Measurements from ENCODE around the gene SETD9. TPM values are rescaled to one million over a fixed set of nuclear protein-coding genes. Genes with fewer than 3 reads are reported as not detected.

Gene SETD9
- total and polyA plus RNA-seq, 2 experiments from 2014 or later = 4.4 to 18.1 TPM

GRCh38 chr5:56951126-56951945 is 41.9 kb downstream of the SETD9 start:
- peaks cover 13% of the 10 kb centered on the region for H3K36me3 ChIP-seq
- H3K9me3 ChIP-seq (ENCODE audit: low read depth) = no peaks in the 10 kb centered on the region
- peak overlapping the region; percentile 99 for H3K27ac ChIP-seq
- peaks cover 8% of the 10 kb centered on the region for H3K4me1 ChIP-seq (ENCODE audit: low read depth)
- no peak for TF ChIP-seq CTCF (IDR thresholded peaks at IDR 0.05; ENCODE audit: low read depth, low read length)
- H3K27me3 ChIP-seq = peaks cover 33% of the 10 kb centered on the region
- peak overlapping the region; percentile 84 for H3K4me3 ChIP-seq
- peak; percentile 20 to 65 for DNase-seq (ENCODE audit: low read depth in 1 of 2, low spot score in 1 of 2)

DNA sequence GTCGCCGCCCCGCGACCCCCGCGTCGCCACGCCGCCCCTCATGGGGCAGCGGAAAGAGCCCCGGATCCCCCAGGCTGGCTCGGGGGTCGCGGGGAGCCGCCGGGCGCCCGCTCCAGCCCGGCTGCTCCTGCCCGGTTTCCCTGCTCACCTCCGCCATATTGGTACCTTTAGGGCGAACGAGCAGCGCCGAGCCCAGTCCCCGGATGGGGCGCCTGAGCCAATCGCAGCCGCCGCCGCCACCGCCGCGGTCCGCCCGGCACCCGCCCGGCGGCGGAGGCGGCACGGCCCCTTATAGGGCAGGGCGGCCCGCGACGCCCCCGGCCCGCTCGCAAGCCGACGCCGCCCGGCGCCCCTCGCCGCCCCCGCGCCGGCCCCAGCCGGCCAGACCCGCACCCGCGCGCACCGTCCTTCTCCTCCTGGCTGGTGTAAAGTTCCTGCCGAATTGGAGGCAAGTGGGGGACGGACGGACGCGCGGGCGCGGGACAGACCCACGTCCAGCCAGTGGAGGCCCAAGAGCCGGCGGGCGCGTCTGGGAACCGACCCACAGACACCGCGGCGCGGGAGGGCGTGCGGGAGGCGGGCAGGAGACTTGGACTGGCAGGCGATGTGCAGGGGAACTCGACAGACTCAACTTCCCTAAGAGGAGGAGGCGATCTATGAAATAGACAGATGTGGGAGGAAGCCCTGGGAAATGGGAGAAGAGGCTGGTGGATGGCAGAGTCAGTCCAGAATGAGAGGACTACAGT is 42.7 kb downstream of the SETD9 start, which contains the start of gene MIER3:
MIER3 (minus strand) TSS at position 178 of the 746 bp plus-strand sequence; CDS start at position 157, 21 bp downstream.
- no peak for TF ChIP-seq CTCF (IDR thresholded peaks at IDR 0.05; ENCODE audit: low read depth, low read length)
- Histone ChIP-seq H3K27ac (peak within 1 kb of the TSS; percentile 99), H3K4me3 (peak within 1 kb of the TSS; percentile 84), H3K4me1 (ENCODE audit: low read depth) (peaks cover 8% of the 10 kb centered on the region), H3K36me3 (peaks cover 5% of the 10 kb centered on the region), H3K9me3 (ENCODE audit: low read depth) (no peaks in the 10 kb centered on the region), H3K27me3 (peaks cover 40% of the 10 kb centered on the region)
- DNase-seq (ENCODE audit: low read depth in 1 of 2, low spot score in 1 of 2) = peak; percentile 81 to 94

GRCh38 chr5:56954262-56954661 is 44.9 kb downstream of the SETD9 start:
- Histone ChIP-seq H3K27me3 (peaks cover 57% of the 10 kb centered on the region), H3K27ac (no peak overlapping the region), H3K4me3 (no peak overlapping the region), H3K36me3 (peaks cover 2% of the 10 kb centered on the region), H3K9me3 (ENCODE audit: low read depth) (no peaks in the 10 kb centered on the region), H3K4me1 (ENCODE audit: low read depth) (peaks cover 8% of the 10 kb centered on the region)
- DNase-seq (ENCODE audit: low read depth in 1 of 2, low spot score in 1 of 2) = no peak
- no peak for TF ChIP-seq CTCF (IDR thresholded peaks at IDR 0.05; ENCODE audit: low read depth, low read length)

DNA sequence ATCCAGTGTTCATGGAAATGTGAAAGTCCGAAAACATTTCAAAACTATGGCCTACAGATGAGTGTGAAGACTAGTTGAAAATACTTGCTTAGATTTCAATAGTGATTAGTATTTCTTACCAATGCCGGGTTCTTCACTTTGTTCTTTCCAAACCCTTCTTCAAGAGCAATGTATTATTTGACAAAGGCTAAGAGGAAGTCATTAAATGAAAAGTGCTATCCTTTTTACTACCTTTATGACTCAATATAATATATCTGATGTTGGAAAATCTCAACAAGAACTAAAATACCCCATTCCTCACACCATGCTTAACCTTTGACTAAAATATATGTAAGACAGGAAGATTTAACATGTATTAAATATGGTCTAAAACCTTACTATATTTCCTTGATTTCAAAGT is 49.2 kb downstream of the SETD9 start:
- Histone ChIP-seq H3K4me3 (no peak overlapping the region), H3K9me3 (ENCODE audit: low read depth) (no peaks in the 10 kb centered on the region), H3K4me1 (ENCODE audit: low read depth) (no peaks in the 10 kb centered on the region), H3K27ac (no peak overlapping the region), H3K27me3 (peaks cover 59% of the 10 kb centered on the region), H3K36me3 (no peaks in the 10 kb centered on the region)
- no peak for TF ChIP-seq CTCF (IDR thresholded peaks at IDR 0.05; ENCODE audit: low read depth, low read length)
- DNase-seq (ENCODE audit: low read depth in 1 of 2, low spot score in 1 of 2) = no peak

DNA sequence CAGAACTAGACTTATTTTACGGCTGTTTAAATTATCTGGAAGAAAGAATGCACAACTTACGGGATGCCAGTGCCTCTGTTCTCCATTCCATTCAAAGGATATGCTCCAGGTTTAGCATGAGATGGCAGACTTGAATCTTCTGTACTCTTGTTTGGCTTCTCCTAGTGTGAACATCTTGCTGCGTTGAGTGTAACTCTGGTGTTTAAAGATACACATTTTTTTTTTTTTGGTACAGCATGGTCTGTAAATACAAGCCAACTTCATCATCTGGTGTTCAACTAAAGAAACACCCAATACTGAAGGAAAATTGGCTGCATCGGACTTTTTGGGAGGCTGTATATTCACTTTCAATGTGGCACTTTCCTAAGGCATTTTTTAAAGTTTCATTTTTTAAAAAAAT is 49.9 kb downstream of the SETD9 start:
- H3K4me3 ChIP-seq = no peak overlapping the region
- H3K4me1 ChIP-seq (ENCODE audit: low read depth) = no peaks in the 10 kb centered on the region
- peaks cover 53% of the 10 kb centered on the region for H3K27me3 ChIP-seq
- no peak overlapping the region for H3K27ac ChIP-seq
- no peaks in the 10 kb centered on the region for H3K36me3 ChIP-seq
- TF ChIP-seq CTCF (IDR thresholded peaks at IDR 0.05; ENCODE audit: low read depth, low read length) = no peak
- no peaks in the 10 kb centered on the region for H3K9me3 ChIP-seq (ENCODE audit: low read depth)
- DNase-seq (ENCODE audit: low read depth in 1 of 2, low spot score in 1 of 2) = no peak

Measured in cardiac muscle cell (in vitro differentiated cells and primary cell).